WTC11 (cell line): ENCODE measurements around the gene HS3ST1. TPM values are rescaled to one million over a fixed set of nuclear protein-coding genes. Genes with fewer than 3 reads are reported as not detected.

Source experiments
- ATAC-seq: fragments of 200-7000 bp; cut with Tn5 transposase; 2 replicates; pipeline ENCODE4 v1.10.0; 2021; ENCODE audit warnings: mild to moderate bottlenecking, moderate library complexity
- CTCF ChIA-PET: fragments of 300-600 bp; sonication (Branson Sonifier 250); formaldehyde crosslinking; loops from one replicate; lab custom pipeline; 2021; ENCODE audit warnings: antibody characterized with exemption; lab: Charles Lee
- POLR2A ChIA-PET: fragments of 350-600 bp; sonication (Branson Sonifier 250); formaldehyde crosslinking; loops from one replicate; lab custom pipeline; 2021; ENCODE audit warnings: antibody characterized with exemption; lab: Charles Lee
- DNase-seq: peaks from one replicate; pipeline ENCODE4 v3.0.0; 2021; ENCODE audit warnings: low spot score
- H3K27ac Mint-ChIP-seq: 2 replicates; pipeline ENCODE4 v1.8.0; 2021; ENCODE audit warnings: mixed read lengths
- H3K27me3 Mint-ChIP-seq: 2 replicates; pipeline ENCODE4 v1.8.0; 2021; ENCODE audit warnings: low read depth, mild to moderate bottlenecking, moderate library complexity, mixed read lengths
- H3K36me3 Mint-ChIP-seq: 2 replicates; pipeline ENCODE4 v1.8.0; 2021; ENCODE audit warnings: mixed read lengths
- H3K4me1 Mint-ChIP-seq: 2 replicates; pipeline ENCODE4 v1.8.0; 2022; ENCODE audit warnings: mixed read lengths
- H3K4me3 Mint-ChIP-seq: 2 replicates; pipeline ENCODE4 v1.8.0; 2021; ENCODE audit warnings: mild to moderate bottlenecking, moderate library complexity, mixed read lengths
- H3K9me3 Mint-ChIP-seq: 2 replicates; pipeline ENCODE4 v1.8.0; 2021; ENCODE audit warnings: mixed read lengths
- ETV6 ChIP-seq: sonication (generic); formaldehyde crosslinking; IDR thresholded peaks from 2 replicates; pipeline ENCODE4 v1.8.1; 2022; ENCODE audit warnings: mild to moderate bottlenecking, missing genetic modification reagents
- FOXP1 ChIP-seq: sonication (generic); formaldehyde crosslinking; IDR thresholded peaks from 2 replicates; pipeline ENCODE4 v1.8.0; 2022; ENCODE audit warnings: missing genetic modification reagents, mild to moderate bottlenecking, moderate library complexity, borderline replicate concordance
- GRHL2 ChIP-seq: fragments of 250-450 bp; sonication (Bioruptor Pico); IDR thresholded peaks from 2 replicates; pipeline ENCODE4 v1.8.0; 2022; ENCODE audit warnings: mild to moderate bottlenecking, moderate library complexity; ENCODE audit not compliant: insufficient replicate concordance, severe bottlenecking
- IRF2 ChIP-seq: sonication (generic); formaldehyde crosslinking; IDR thresholded peaks from 2 replicates; pipeline ENCODE4 v1.8.0; 2022; ENCODE audit warnings: low read depth, missing genetic modification reagents, borderline replicate concordance
- NFATC4 ChIP-seq: fragments of 250-450 bp; sonication (Bioruptor Pico); IDR thresholded peaks from 2 replicates; pipeline ENCODE4 v1.9.0; 2021; ENCODE audit warnings: mild to moderate bottlenecking
- NR1H2 ChIP-seq: sonication (generic); formaldehyde crosslinking; IDR thresholded peaks from 2 replicates; pipeline ENCODE4 v1.9.0; 2021; ENCODE audit warnings: mild to moderate bottlenecking, moderate library complexity, missing genetic modification reagents
- NR2C2 ChIP-seq: sonication (generic); formaldehyde crosslinking; IDR thresholded peaks from 2 replicates; pipeline ENCODE4 v1.8.0; 2022; ENCODE audit warnings: mild to moderate bottlenecking, missing genetic modification reagents
- PREB ChIP-seq: sonication (generic); formaldehyde crosslinking; IDR thresholded peaks from 2 replicates; pipeline ENCODE4 v1.8.1; 2022; ENCODE audit warnings: mild to moderate bottlenecking, missing genetic modification reagents, moderate library complexity, borderline replicate concordance
- PRRX2 ChIP-seq: fragments of 250-450 bp; sonication (Bioruptor Pico); IDR thresholded peaks from 2 replicates; pipeline ENCODE4 v1.8.0; 2021; ENCODE audit warnings: mild to moderate bottlenecking
- SMAD3 ChIP-seq: sonication (generic); formaldehyde crosslinking; IDR thresholded peaks from 2 replicates; pipeline ENCODE4 v1.8.0; 2022; ENCODE audit warnings: missing genetic modification reagents, mild to moderate bottlenecking, borderline replicate concordance
- SMAD4 ChIP-seq: sonication (generic); formaldehyde crosslinking; IDR thresholded peaks from 2 replicates; pipeline ENCODE4 v1.8.0; 2022; ENCODE audit warnings: mild to moderate bottlenecking, missing genetic modification reagents
- TP53 ChIP-seq: sonication (generic); formaldehyde crosslinking; IDR thresholded peaks from 2 replicates; pipeline ENCODE4 v1.8.1; 2023; ENCODE audit warnings: mild to moderate bottlenecking, missing genetic modification reagents
- USF1 ChIP-seq: sonication (generic); formaldehyde crosslinking; IDR thresholded peaks from 2 replicates; pipeline ENCODE4 v1.8.0; 2022; ENCODE audit warnings: mild to moderate bottlenecking, missing genetic modification reagents
- ZMAT4 ChIP-seq: fragments of 250-450 bp; sonication (Bioruptor Pico); IDR thresholded peaks from 2 replicates; pipeline ENCODE4 v1.9.0; 2021; ENCODE audit warnings: mild to moderate bottlenecking
- ZNF138 ChIP-seq: sonication (generic); formaldehyde crosslinking; conservative IDR thresholded peaks from 2 replicates; pipeline ENCODE4 v1.8.1; 2022; ENCODE audit warnings: mild to moderate bottlenecking, moderate library complexity, missing genetic modification reagents
- ZNF219 ChIP-seq: sonication (generic); formaldehyde crosslinking; IDR thresholded peaks from 2 replicates; pipeline ENCODE4 v1.8.0; 2023; ENCODE audit warnings: missing genetic modification reagents, mild to moderate bottlenecking, borderline replicate concordance
- ZNF532 ChIP-seq: fragments of 250-450 bp; sonication (Bioruptor Pico); IDR thresholded peaks from 2 replicates; pipeline ENCODE4 v1.9.0; 2021; ENCODE audit warnings: mild to moderate bottlenecking, borderline replicate concordance
- ZNF671 ChIP-seq: fragments of 250-450 bp; sonication (Bioruptor Pico); IDR thresholded peaks from 2 replicates; pipeline ENCODE4 v1.8.0; 2021; ENCODE audit warnings: mild to moderate bottlenecking
- total RNA-seq: library from RNA; stranded (reverse); gene quantifications from 3 replicates; pipeline ENCODE4 v1.2.3, GENCODE V29; 2021
- TF ChIP-seq, protein P1 (sequence below): sonication (generic); formaldehyde crosslinking; IDR thresholded peaks from 2 replicates; pipeline ENCODE4 v1.8.1; 2023; ENCODE audit warnings: mild to moderate bottlenecking, moderate library complexity, missing genetic modification reagents
- TF ChIP-seq, protein P2 (sequence below): sonication (generic); formaldehyde crosslinking; IDR thresholded peaks from 2 replicates; pipeline ENCODE4 v1.8.0; 2022; ENCODE audit warnings: missing genetic modification reagents
- TF ChIP-seq, protein P3 (sequence below): sonication (generic); formaldehyde crosslinking; IDR thresholded peaks from 2 replicates; pipeline ENCODE4 v1.8.0; 2022; ENCODE audit warnings: mild to moderate bottlenecking, missing genetic modification reagents

The HS3ST1 gene
- total RNA-seq, 1 experiment from 2014 or later = 0.52 TPM

- no peak for TF ChIP-seq ZNF219 (CRISPR knock-in tag)
- TF ChIP-seq SMAD3 (CRISPR knock-in tag) = no peak
- TF ChIP-seq, protein P1, sequence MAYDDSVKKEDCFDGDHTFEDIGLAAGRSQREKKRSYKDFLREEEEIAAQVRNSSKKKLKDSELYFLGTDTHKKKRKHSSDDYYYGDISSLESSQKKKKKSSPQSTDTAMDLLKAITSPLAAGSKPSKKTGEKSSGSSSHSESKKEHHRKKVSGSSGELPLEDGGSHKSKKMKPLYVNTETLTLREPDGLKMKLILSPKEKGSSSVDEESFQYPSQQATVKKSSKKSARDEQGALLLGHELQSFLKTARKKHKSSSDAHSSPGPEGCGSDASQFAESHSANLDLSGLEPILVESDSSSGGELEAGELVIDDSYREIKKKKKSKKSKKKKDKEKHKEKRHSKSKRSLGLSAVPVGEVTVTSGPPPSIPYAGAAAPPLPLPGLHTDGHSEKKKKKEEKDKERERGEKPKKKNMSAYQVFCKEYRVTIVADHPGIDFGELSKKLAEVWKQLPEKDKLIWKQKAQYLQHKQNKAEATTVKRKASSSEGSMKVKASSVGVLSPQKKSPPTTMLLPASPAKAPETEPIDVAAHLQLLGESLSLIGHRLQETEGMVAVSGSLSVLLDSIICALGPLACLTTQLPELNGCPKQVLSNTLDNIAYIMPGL (CRISPR knock-in tag) = no peak
These were observed 74.2 kb downstream of the HS3ST1 start (continued) for GRCh38 chr4:11354531-11354930.

GRCh38 chr4:11348449-11349088 is 80.1 kb downstream of the HS3ST1 start:
- H3K9me3 Mint-ChIP-seq = peaks cover 81% of the 10 kb centered on the region
- ChIA-PET POLR2A (no interaction called here), CTCF (no interaction called here)
- H3K4me1 Mint-ChIP-seq = peaks cover 1% of the 10 kb centered on the region; the same call in 1 of the 2 replicates
- TF ChIP-seq ZNF219 (CRISPR knock-in tag) (no peak), GRHL2 (no peak), ETV6 (CRISPR knock-in tag) (no peak), PREB (CRISPR knock-in tag) (no peak), PRRX2 (no peak), NR2C2 (CRISPR knock-in tag) (no peak), ZMAT4 (CRISPR knock-in tag) (no peak), SMAD4 (CRISPR knock-in tag) (no peak), IRF2 (no peak), USF1 (CRISPR knock-in tag) (no peak), ZNF671 (CRISPR knock-in tag) (no peak), FOXP1 (CRISPR knock-in tag) (no peak), NFATC4 (CRISPR knock-in tag) (no peak)
- TF ChIP-seq, protein P2, sequence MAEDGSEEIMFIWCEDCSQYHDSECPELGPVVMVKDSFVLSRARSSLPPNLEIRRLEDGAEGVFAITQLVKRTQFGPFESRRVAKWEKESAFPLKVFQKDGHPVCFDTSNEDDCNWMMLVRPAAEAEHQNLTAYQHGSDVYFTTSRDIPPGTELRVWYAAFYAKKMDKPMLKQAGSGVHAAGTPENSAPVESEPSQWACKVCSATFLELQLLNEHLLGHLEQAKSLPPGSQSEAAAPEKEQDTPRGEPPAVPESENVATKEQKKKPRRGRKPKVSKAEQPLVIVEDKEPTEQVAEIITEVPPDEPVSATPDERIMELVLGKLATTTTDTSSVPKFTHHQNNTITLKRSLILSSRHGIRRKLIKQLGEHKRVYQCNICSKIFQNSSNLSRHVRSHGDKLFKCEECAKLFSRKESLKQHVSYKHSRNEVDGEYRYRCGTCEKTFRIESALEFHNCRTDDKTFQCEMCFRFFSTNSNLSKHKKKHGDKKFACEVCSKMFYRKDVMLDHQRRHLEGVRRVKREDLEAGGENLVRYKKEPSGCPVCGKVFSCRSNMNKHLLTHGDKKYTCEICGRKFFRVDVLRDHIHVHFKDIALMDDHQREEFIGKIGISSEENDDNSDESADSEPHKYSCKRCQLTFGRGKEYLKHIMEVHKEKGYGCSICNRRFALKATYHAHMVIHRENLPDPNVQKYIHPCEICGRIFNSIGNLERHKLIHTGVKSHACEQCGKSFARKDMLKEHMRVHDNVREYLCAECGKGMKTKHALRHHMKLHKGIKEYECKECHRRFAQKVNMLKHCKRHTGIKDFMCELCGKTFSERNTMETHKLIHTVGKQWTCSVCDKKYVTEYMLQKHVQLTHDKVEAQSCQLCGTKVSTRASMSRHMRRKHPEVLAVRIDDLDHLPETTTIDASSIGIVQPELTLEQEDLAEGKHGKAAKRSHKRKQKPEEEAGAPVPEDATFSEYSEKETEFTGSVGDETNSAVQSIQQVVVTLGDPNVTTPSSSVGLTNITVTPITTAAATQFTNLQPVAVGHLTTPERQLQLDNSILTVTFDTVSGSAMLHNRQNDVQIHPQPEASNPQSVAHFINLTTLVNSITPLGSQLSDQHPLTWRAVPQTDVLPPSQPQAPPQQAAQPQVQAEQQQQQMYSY (CRISPR knock-in tag) = no peak
- DNase-seq = no peak
- no peak for ATAC-seq
- peaks cover 51% of the 10 kb centered on the region for H3K36me3 Mint-ChIP-seq
- H3K4me3 Mint-ChIP-seq = no peak overlapping the region
- H3K27ac Mint-ChIP-seq = no peak overlapping the region
- peaks cover 7% of the 10 kb centered on the region; the same call in 1 of the 2 replicates for H3K27me3 Mint-ChIP-seq

- CTCF ChIA-PET = no interaction called here
- no peak overlapping the region for H3K27ac Mint-ChIP-seq
- peaks cover 12% of the 10 kb centered on the region for H3K27me3 Mint-ChIP-seq
- no peak for TF ChIP-seq ZNF532
- TF ChIP-seq IRF2 = no peak
- TF ChIP-seq, protein P3, sequence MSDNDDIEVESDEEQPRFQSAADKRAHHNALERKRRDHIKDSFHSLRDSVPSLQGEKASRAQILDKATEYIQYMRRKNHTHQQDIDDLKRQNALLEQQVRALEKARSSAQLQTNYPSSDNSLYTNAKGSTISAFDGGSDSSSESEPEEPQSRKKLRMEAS (CRISPR knock-in tag) = no peak
- TF ChIP-seq NR1H2 = no peak
- no peak for TF ChIP-seq ZNF138 (CRISPR knock-in tag)
- TF ChIP-seq TP53 (CRISPR knock-in tag) = no peak
These were observed 83.8 kb downstream of the HS3ST1 start for GRCh38 chr4:11344916-11345315.

More at GRCh38 chr4:11344916-11345315, 83.8 kb downstream of the HS3ST1 start:
- peaks cover 2% of the 10 kb centered on the region; the same call in 1 of the 2 replicates for H3K4me1 Mint-ChIP-seq
- DNase-seq = no peak
- ATAC-seq = no peak
- peaks cover 67% of the 10 kb centered on the region for H3K36me3 Mint-ChIP-seq
- peaks cover 89% of the 10 kb centered on the region for H3K9me3 Mint-ChIP-seq
- no peak overlapping the region for H3K4me3 Mint-ChIP-seq
- POLR2A ChIA-PET = no interaction called here
